ENCODE measurements around the gene ALDOA. TPM values are rescaled to one million over a fixed set of nuclear protein-coding genes. Genes with fewer than 3 reads are reported as not detected.

ALDOA gene
- polyA plus RNA-seq, 3 donors, result 1,202 to 1,628 (median 1,429) TPM

DNA sequence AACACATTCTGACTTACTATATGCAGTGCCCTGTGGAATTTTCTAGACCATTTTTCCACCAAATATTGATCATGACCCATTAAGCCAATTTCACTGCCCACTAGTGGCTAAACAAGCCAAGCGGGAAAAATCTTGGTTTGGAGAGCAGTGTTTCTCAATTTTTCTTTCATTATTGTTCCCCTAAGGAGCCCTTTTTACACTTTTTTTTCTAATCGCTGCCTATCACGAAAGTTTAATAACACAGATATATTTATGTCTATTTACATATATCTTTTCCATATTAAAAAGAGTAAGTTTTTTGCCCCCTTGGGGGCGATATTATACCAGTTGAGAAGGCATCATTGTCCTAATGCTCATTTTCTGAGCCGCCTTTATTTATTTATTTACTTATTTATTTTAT is 23.7 kb upstream of the ALDOA start:
- peaks cover 2% of the 10 kb centered on the region for H3K4me1 Mint-ChIP-seq
- intact Hi-C loops (cut with micrococcal nuclease), result no loop called here

DNA sequence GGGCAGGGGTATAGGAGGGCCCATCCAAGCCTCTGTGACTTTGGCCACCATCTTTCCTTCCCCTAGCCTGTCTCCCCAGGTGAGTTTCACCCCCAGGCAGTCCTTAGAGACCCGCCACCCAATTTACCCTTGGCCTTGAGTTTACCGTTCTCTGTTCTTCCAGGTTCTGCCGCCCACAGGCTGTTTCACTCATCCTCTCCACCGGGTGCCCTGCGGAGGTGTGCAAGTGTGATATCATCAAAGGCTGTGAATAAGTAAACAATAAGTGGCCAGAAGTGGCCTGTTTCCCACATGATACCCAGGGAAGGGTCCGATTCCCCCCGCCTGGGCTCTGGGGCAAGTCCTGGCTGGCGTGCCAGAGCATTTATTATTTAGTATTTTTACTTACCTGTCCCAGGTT is 19.4 kb upstream of the ALDOA start:
- Histone ChIP-seq H3K9me3 (replicated peaks in 1 of 2; ENCODE audit: control insufficient read depth in 1 of 2, insufficient read depth in 1 of 2, low read length in 2 of 2) (no peaks in the 10 kb centered on the region), H3K79me2 (ENCODE audit: insufficient read depth, low read length) (no peaks in the 10 kb centered on the region), H3K27me3 (ENCODE audit: control insufficient read depth in 2 of 2, insufficient read depth in 2 of 2, low read length in 2 of 2) (no peaks in the 10 kb centered on the region), H3K4me3 (replicated peaks in 1 of 3; ENCODE audit: low read depth in 2 of 3, low read length in 3 of 3) (no peak overlapping the region), H3K4me1 (ENCODE audit: control insufficient read depth in 1 of 2, insufficient read depth in 2 of 2, low read length in 2 of 2) (no peaks in the 10 kb centered on the region), H3K36me3 (replicated peaks in 1 of 2; ENCODE audit: control insufficient read depth in 1 of 2, insufficient read depth in 2 of 2, low read length in 2 of 2) (no peaks in the 10 kb centered on the region), H3K9ac (ENCODE audit: insufficient read depth, low read length, poor library complexity, severe bottlenecking) (no peak overlapping the region), H3K27ac (ENCODE audit: low read depth in 1 of 2, low read length in 2 of 2) (no peak overlapping the region), H3K4me2 (replicated peaks; ENCODE audit: extremely low read depth, low read length, poor library complexity, severe bottlenecking) (no peak overlapping the region), H4K20me1 (ENCODE audit: insufficient read depth, low read length) (no peaks in the 10 kb centered on the region), H2AFZ (ENCODE audit: insufficient read depth, low read depth, low read length, poor library complexity, severe bottlenecking) (no peak overlapping the region)
- DNase-seq, result no peak
- Mint-ChIP-seq H3K4me3 (no peak overlapping the region), H3K9me3 (peaks cover 0 to 3% (median 0%) of the 10 kb centered on the region in 7 donors), H3K36me3 (no peaks in the 10 kb centered on the region), H3K27ac (no peak overlapping the region), H3K27me3 (ENCODE audit: low read depth in 3 of 3) (peaks cover 0 to 4% (median 4%) of the 10 kb centered on the region in 3 donors), H3K4me1 (peaks cover 2% of the 10 kb centered on the region)
- intact Hi-C loops (cut with micrococcal nuclease), result no loop called here
- 93% methylated on average over 3 of the region's 8 CpGs for WGBS (ENCODE audit: insufficient coverage)
- TF ChIP-seq, protein P1, sequence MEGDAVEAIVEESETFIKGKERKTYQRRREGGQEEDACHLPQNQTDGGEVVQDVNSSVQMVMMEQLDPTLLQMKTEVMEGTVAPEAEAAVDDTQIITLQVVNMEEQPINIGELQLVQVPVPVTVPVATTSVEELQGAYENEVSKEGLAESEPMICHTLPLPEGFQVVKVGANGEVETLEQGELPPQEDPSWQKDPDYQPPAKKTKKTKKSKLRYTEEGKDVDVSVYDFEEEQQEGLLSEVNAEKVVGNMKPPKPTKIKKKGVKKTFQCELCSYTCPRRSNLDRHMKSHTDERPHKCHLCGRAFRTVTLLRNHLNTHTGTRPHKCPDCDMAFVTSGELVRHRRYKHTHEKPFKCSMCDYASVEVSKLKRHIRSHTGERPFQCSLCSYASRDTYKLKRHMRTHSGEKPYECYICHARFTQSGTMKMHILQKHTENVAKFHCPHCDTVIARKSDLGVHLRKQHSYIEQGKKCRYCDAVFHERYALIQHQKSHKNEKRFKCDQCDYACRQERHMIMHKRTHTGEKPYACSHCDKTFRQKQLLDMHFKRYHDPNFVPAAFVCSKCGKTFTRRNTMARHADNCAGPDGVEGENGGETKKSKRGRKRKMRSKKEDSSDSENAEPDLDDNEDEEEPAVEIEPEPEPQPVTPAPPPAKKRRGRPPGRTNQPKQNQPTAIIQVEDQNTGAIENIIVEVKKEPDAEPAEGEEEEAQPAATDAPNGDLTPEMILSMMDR (IDR thresholded peaks at IDR 0.05), result no peak

More for the DNA sequence above, 23.7 kb upstream of the ALDOA start:
- H3K4me2 ChIP-seq (replicated peaks; ENCODE audit: extremely low read depth, low read length, poor library complexity, severe bottlenecking), result no peak overlapping the region
- H3K4me1 ChIP-seq (ENCODE audit: control insufficient read depth in 1 of 2, insufficient read depth in 2 of 2, low read length in 2 of 2), result peaks cover 0 to 3% of the 10 kb centered on the region in 2 donors
- no peaks in the 10 kb centered on the region for H4K20me1 ChIP-seq (ENCODE audit: insufficient read depth, low read length)
- Mint-ChIP-seq H3K36me3 (no peaks in the 10 kb centered on the region), H3K9me3 (no peaks in the 10 kb centered on the region), H3K27ac (no peak overlapping the region), H3K27me3 (ENCODE audit: low read depth in 3 of 3) (peaks cover 2 to 8% (median 6%) of the 10 kb centered on the region in 3 donors), H3K4me3 (no peak overlapping the region)
- H2AFZ ChIP-seq (ENCODE audit: insufficient read depth, low read depth, low read length, poor library complexity, severe bottlenecking), result no peak overlapping the region
- H3K27ac ChIP-seq (ENCODE audit: low read depth in 1 of 2, low read length in 2 of 2), result no peak overlapping the region
- no peaks in the 10 kb centered on the region for H3K9me3 ChIP-seq (replicated peaks in 1 of 2; ENCODE audit: control insufficient read depth in 1 of 2, insufficient read depth in 1 of 2, low read length in 2 of 2)
- no peaks in the 10 kb centered on the region for H3K36me3 ChIP-seq (replicated peaks in 1 of 2; ENCODE audit: control insufficient read depth in 1 of 2, insufficient read depth in 2 of 2, low read length in 2 of 2)
- no peaks in the 10 kb centered on the region for H3K79me2 ChIP-seq (ENCODE audit: insufficient read depth, low read length)
- peak in 1 of 3 donors; percentile 33 for DNase-seq
- WGBS (ENCODE audit: insufficient coverage), result no CpG with 5 or more reads among the region's 5 CpGs
- TF ChIP-seq, protein P1 (IDR thresholded peaks at IDR 0.05), result peak; percentile 41
- H3K27me3 ChIP-seq (ENCODE audit: control insufficient read depth in 2 of 2, insufficient read depth in 2 of 2, low read length in 2 of 2), result no peaks in the 10 kb centered on the region
- H3K9ac ChIP-seq (ENCODE audit: insufficient read depth, low read length, poor library complexity, severe bottlenecking), result no peak overlapping the region
- no peak overlapping the region for H3K4me3 ChIP-seq (replicated peaks in 1 of 3; ENCODE audit: low read depth in 2 of 3, low read length in 3 of 3)

All from CD14-positive monocyte (primary cell).